HG02852 (cell line): ENCODE results near the gene TMEM38A.

Source experiments
- ATAC-seq: cut with Tn5 transposase; IDR thresholded peaks from one replicate; pipeline ENCODE4 v1.9.1; 2021; ENCODE audit warnings: mild to moderate bottlenecking, moderate library complexity; ENCODE audit not compliant: unreplicated experiment

TMEM38A gene, protein sequence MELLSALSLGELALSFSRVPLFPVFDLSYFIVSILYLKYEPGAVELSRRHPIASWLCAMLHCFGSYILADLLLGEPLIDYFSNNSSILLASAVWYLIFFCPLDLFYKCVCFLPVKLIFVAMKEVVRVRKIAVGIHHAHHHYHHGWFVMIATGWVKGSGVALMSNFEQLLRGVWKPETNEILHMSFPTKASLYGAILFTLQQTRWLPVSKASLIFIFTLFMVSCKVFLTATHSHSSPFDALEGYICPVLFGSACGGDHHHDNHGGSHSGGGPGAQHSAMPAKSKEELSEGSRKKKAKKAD

GRCh38 chr19:16660763-16661479, at the start of gene TMEM38A:
Gene TMEM38A, plus strand, starts transcription at chr19:16661139. Its CDS starts 79 bp downstream, at chr19:16661218.
- no peak for ATAC-seq

DNA sequence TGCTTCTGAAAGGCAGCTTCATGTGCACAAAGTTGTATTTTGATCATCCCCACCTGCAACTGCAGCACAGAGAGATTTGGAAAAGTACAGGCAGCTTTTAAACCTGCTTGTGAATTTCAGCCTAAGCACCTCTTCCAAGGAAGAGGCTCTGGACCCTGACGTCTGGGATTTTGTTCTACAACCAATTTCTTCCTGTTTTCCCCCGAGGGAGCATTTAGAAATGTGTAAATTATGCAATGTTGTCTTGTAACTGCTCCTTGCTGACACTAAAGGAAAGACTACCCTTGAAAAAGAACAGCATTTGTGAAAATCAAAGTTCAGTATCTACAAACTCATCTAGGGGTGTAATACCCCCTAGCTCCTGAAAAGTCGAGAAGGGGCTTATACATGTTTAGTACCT, 48.3 kb upstream of the TMEM38A start:
- ATAC-seq = no peak

- ATAC-seq = no peak
Observed at GRCh38 chr19:16613841-16614240, 47.1 kb upstream of the TMEM38A start.

- no peak for ATAC-seq
Observed at GRCh38 chr19:16614941-16615340, 46.0 kb upstream of the TMEM38A start.

DNA sequence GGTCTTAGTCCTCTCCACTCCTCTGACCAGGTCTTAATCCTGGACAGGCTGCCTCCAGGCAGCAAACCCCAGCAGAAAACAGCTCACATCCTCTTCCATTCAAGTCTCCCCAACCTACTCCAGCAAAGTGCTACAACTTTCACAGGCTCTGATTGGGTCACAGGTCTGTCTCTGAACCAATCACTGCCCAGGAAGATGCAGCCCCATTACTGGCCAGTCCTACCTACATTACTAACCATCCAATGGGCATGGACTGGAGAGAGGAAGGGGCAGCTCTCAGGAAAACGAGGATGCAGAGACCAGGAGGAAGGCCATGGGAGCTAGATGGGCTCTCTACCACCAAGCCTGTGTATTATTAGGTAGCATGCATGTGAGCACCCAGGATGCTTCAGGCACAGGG, 45.1 kb upstream of the TMEM38A start:
- ATAC-seq = no peak

DNA sequence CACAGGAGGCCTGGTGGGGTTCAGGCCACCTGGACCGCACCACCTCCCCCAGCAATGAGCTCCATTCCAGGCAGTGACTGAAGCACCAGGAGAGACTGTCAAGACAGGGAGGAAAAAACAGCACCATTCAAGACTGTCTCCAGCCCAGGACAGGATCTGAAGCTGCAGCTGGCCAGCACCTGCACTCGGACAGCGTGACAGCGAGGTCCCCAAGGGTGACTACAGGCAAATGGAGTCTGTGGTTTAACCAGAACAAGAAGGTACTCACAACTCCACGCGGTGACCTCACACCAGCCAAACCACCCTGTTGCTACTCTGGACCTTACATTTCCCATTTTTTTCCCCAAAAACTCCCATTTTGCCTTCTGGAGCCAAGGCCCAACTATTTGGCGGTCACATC, 42.7 kb upstream of the TMEM38A start:
- ATAC-seq = no peak

- no peak for ATAC-seq
Observed at GRCh38 chr19:16619457-16619856, 41.5 kb upstream of the TMEM38A start.

GRCh38 chr19:16620018-16620417, 40.9 kb upstream of the TMEM38A start:
- ATAC-seq = no peak

GRCh38 chr19:16620584-16620983, 40.4 kb upstream of the TMEM38A start:
- ATAC-seq = no peak

DNA sequence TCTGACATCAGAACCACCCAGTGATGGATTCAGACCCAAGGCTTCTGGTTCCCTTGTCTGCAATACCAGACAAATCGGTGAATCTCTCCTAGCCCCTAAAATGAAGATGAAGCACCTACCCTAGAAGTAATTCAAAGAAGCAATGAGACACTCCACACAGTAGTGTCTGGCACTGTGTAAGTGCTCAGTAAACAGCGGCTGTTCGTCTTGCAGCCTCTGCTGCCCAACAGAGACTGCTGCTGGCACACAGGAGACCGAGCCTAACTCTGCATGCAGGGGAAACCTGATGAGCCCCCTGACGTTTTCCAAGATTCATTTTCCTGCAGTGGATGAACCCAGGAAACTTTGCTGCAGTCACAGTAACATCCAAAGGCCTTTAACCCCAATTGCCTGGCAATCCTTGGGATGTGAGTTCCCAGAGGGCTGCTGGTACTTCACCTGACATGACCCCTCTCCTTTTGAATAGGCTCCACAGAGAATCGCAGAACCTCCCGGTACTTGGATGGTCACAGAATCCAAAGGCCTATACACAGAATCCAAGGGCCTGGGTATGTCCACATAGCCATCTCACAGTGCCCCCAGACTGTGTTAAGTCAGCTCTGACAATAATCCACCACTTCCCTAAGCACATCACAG, 39.7 kb upstream of the TMEM38A start:
- ATAC-seq = no peak

GRCh38 chr19:16623066-16623465, 37.9 kb upstream of the TMEM38A start:
- no peak for ATAC-seq

DNA sequence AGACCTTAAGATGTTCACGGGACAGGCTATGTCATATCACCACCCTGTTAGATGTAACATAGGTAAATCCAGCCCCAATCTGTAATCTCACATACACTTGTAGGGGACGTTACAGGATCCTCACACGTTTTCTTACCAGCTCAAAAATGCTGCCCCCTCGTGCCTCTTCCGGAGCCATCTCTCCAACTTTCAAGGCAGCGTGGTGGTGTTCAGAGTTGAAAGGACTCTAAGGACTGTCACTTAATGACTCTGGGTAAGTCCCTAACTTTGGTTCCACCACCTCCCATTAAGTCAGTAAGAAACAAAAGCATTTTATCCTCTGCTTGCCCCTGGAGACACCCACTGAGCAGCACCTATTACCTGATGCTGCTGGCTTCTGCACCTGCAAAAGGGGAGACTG, 37.4 kb upstream of the TMEM38A start:
- ATAC-seq = no peak

GRCh38 chr19:16624236-16624635, 36.7 kb upstream of the TMEM38A start:
- no peak for ATAC-seq

GRCh38 chr19:16625163-16625958, 35.6 kb upstream of the TMEM38A start:
- no peak for ATAC-seq

DNA sequence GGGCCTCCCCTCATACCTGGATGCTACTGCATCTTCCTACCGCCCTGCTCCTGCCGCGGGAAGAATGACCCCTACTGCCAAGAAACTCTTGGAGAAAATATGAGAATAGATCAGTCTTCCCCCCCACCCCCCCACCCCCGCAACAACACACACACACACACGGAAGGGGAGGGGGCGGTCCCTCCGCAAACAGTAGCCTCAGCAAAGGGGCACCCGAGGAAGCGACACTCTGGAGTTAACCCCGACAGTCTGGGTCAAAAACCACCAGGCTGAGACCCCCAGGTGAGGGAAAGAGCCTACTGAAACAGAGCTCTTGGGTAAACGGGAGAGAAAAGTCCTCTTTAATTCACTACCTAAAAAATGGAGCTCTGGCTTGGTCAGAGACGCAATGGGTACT, 34.1 kb upstream of the TMEM38A start:
- ATAC-seq = no peak

DNA sequence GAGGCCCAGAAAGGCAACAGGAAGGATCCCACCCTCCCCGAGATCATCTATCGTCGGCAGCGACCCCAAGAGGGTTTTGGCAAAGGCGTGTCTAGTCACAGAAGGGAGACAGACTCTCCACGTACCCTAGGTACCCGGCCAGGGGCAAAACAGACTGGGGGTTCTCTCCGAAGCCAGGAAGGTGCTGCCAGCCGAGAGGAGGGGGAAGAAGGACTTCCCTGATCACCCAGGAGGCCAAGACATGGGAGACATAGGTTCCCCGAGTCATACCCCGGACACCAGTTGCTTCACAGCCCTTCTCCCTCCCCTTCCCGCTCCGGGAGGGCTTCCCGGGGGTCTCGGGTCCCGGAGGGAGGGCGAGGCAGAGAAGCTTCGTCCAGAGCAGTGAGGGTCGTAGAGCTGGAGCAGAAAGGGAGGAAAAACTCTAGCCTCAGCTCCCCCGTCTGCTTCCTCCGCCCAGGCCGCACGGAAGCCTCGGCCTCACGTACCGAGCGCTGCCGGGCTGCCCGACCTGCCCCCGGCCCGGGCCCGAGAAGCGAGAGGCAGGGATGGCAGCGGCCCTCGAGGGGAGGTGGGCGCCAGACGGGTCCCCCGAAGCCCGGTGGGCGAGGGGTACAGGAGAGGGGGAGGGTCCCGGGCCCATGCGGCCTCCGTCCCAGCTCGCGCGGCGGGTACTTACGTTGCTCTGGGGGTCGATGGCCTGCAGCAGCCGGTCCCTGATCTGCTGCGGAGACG, 33.6 kb upstream of the TMEM38A start:
- peak; percentile 4 for ATAC-seq

- ATAC-seq = no peak
Observed at GRCh38 chr19:16627928-16628182, 33.1 kb upstream of the TMEM38A start.

DNA sequence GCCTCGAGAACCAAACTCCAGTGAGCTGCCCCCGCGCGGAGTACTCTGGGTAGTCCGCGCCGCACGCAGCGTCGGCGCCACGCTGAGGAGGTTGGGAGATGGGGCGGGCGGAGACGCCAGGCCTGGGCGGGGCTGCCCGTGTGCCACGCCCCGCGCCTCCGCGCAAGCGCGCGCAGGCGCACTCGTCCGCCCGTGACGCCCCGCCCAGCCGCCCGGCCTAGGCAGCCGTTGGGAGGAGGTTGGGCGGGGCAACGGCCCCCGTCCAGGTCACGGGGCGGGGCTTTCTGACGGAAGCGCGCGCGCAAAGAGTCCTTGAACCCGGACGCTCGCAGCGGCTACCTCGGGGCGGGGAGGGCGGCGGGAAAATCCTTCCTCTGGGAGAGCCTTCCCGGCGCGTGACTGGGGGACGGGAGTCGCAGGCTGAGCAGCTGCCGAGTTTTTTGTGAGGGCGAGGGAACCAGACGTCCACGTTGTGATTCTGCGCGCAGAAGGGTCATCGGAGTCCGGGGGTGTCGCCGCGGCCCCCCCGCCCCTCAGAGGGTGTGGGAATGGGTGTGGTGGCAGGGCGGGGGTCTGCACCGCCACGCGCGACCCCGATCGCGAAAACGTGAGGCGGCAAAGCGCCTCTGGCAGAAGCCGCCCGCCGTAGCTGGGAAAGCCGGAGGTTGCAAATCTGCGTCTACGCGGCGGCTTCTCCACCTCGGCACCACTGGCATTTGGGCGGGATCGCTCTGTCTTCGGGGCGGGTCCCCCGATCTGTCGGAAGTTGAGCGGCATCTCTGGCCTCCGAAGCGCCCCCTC, 32.6 kb upstream of the TMEM38A start, which contains the start of gene MED26:
MED26 (minus strand) TSS at position 22 of the 801 bp plus-strand sequence. CDS start 261 bp downstream, outside the sequence.
- peak; percentile 83 for ATAC-seq

DNA sequence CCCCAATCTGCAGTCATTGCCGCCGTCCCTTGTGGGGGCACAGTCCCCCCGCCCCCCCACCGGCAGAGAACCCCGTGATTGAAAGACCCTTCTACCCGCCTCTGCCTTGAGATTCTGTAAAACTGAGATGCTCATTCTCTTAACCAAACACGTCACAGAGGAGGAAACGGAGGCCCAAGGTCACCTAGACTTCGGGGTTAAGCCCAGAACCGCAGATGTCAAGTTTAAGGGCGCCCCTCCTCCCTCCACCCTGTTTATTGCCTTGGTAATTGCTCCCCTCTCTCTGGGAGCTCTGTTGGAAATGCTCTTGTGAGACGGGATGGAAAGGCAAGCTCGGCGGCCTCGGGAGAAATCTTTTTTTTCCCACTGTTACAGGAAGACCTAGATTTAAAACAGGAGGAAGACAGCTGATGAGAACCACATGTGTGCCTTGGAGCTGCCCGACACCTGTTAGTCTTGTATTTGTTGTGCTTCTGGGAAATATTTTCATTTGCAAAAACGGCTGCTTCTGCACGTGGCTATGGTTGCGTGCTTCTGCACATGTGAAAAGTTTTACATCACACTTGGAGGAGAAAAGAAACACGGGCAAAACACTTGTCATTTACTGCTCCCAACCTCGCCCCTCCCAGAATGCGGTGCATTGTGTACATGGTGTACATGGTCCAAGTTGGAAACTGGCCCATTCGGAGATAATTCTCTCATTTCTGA, 31.8 kb upstream of the TMEM38A start:
- no peak for ATAC-seq
